Esophagus squamous epithelium (tissue), 5 donors: ENCODE measurements around the gene SLC11A1. TPM values are rescaled to one million over a fixed set of nuclear protein-coding genes. Genes with fewer than 3 reads are reported as not detected.

Source experiments
- DNase-seq: peaks from one replicate; lab custom pipeline; 2025; lab: John Stamatoyannopoulos, UW
- H3K27ac ChIP-seq, 4 donors: fragments of 200-600 bp; sonication (generic); one replicate each; pipeline ENCODE4 v1.5.1; 2016 to 2019; ENCODE audit warnings: mild to moderate bottlenecking in 1 of 4
- H3K27me3 ChIP-seq, 4 donors: fragments of 200-600 bp; sonication (generic); 1 replicate in 3 of 4; 2 replicates in 1 of 4; pipeline versions ENCODE4 v1.5.1 to v1.6.0; 2017 to 2021; ENCODE audit warnings: antibody characterized with exemption in 1 of 4
- H3K36me3 ChIP-seq, 3 donors: fragments of 200-600 bp; sonication (generic); one replicate each; pipeline ENCODE4 v1.5.1; 2016 to 2019
- H3K4me1 ChIP-seq, 3 donors: fragments of 200-600 bp; sonication (generic); one replicate each; pipeline ENCODE4 v1.5.1; 2017 to 2019
- H3K4me3 ChIP-seq, 4 donors: fragments of 200-600 bp; sonication (generic); 1 replicate in 3 of 4; 2 replicates in 1 of 4; pipeline ENCODE4 v1.5.1; 2016 to 2019; ENCODE audit warnings: mild to moderate bottlenecking in 2 of 4, moderate library complexity in 1 of 4
- H3K9me3 ChIP-seq, 3 donors: fragments of 200-600 bp; sonication (generic); one replicate each; pipeline ENCODE4 v1.5.1; 2016 to 2019
- POLR2A ChIP-seq, 4 donors: fragments of 450-650 bp; IDR thresholded peaks; one replicate each; pipeline ENCODE4 v1.6.1; 2017; ENCODE audit warnings: antibody characterized with exemption in 4 of 4, mild to moderate bottlenecking in 4 of 4, moderate library complexity in 3 of 4
- WGBS, 2 donors: methylation state at CpG; one replicate each; pipeline ENCODE4 v1.1.5; 2018; 5-methylcytosine and 5-hydroxymethylcytosine counted together
- intact Hi-C: fragments of 100-400 bp; cut with DNase I; formaldehyde crosslinking; loops from one replicate; pipeline ENCODE4 v1.15.0; 2022
- total RNA-seq, 4 donors: library from RNA; depleted of rRNA; stranded (reverse); fragments of >200 nt; gene quantifications; one replicate each; pipeline ENCODE4 v1.1.0, GENCODE V29; 2016
- TF ChIP-seq, protein P1 (sequence below), 6 experiments: fragments of 450-650 bp in 4 of 6; fragments of 200-600 bp in 2 of 6; sonication (generic) in 2 of 6; IDR thresholded peaks; one replicate each; pipeline ENCODE4 v1.5.1; 2016 to 2019; ENCODE audit warnings: antibody characterized with exemption in 6 of 6, mild to moderate bottlenecking in 4 of 6, moderate library complexity in 4 of 6
- donor health status: DM: yes; HTN: yes; CAD: no.

The SLC11A1 gene
- total RNA-seq, 4 donors from 2014 or later, result 1.7 to 10.6 (median 8.7) TPM

GRCh38 chr2:218369330-218369729 lies 12.7 kb upstream of the SLC11A1 start:
- intact Hi-C loops, result no loop called here
- DNase-seq, result no peak
- 54 to 55% methylated on average over 2 of the region's 2 CpGs for WGBS, 2 donors
- Histone ChIP-seq H3K36me3 (no peaks in the 10 kb centered on the region), H3K27ac (peak overlapping the region in 3 of 4 donors; percentile 91 to 93 (median 92)), H3K9me3 (peaks cover 0 to 10% (median 0%) of the 10 kb centered on the region in 3 donors), H3K4me1 (peaks cover 0 to 18% (median 6%) of the 10 kb centered on the region in 3 donors), H3K27me3 (no peaks in the 10 kb centered on the region), H3K4me3 (no peak overlapping the region)
- TF ChIP-seq POLR2A (IDR thresholded peaks at IDR 0.05), result no peak
- TF ChIP-seq, protein P1, sequence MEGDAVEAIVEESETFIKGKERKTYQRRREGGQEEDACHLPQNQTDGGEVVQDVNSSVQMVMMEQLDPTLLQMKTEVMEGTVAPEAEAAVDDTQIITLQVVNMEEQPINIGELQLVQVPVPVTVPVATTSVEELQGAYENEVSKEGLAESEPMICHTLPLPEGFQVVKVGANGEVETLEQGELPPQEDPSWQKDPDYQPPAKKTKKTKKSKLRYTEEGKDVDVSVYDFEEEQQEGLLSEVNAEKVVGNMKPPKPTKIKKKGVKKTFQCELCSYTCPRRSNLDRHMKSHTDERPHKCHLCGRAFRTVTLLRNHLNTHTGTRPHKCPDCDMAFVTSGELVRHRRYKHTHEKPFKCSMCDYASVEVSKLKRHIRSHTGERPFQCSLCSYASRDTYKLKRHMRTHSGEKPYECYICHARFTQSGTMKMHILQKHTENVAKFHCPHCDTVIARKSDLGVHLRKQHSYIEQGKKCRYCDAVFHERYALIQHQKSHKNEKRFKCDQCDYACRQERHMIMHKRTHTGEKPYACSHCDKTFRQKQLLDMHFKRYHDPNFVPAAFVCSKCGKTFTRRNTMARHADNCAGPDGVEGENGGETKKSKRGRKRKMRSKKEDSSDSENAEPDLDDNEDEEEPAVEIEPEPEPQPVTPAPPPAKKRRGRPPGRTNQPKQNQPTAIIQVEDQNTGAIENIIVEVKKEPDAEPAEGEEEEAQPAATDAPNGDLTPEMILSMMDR (IDR thresholded peaks at IDR 0.05), result no peak

DNA sequence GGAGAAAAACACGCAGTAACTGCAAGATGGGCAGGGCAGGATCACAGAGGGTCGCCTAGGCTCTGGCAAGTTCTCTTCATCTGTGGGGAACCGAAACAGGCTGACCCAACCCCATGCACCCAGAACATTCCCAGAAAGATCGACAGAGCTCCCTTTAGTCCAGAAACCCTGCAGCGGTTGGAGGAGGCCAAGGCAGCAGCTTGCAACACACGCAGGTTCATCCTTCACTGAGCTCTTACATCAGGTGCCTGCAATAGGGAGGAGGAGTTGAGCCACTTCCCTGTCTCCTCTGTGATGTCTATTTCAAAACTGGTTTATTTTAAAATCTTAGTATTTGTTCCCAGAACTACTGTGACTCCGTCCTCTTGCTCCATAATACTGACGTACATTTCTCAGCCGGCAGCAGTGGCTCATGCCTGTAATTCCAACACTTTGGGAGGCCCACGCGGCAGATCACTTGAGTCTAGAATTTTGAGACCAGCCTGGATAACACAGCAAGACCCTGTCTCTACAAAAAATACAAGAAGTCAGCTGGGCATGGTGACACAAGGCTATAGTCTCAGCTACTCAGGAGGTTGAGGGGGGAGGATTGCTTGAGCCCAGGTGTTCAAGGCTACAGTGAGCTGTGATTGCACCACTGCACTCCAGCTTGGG lies 11.5 kb upstream of the SLC11A1 start:
- WGBS, 2 donors, result 58 to 78% methylated on average over 6 to 10 of the region's 11 CpGs
- H3K4me3 ChIP-seq, result no peak overlapping the region
- H3K27ac ChIP-seq, result peak overlapping the region; percentile 40 to 93 (median 64)
- TF ChIP-seq, protein P1 (IDR thresholded peaks at IDR 0.05), result no peak
- TF ChIP-seq POLR2A (IDR thresholded peaks at IDR 0.05), result peak in 1 of 4 donors; percentile 40
- H3K4me1 ChIP-seq, result peaks cover 0 to 27% (median 6%) of the 10 kb centered on the region in 3 donors
- H3K9me3 ChIP-seq, result peaks cover 0 to 10% (median 0%) of the 10 kb centered on the region in 3 donors
- H3K27me3 ChIP-seq, result no peaks in the 10 kb centered on the region
- intact Hi-C loops, result no loop called here
- no peak for DNase-seq
- H3K36me3 ChIP-seq, result no peaks in the 10 kb centered on the region

DNA sequence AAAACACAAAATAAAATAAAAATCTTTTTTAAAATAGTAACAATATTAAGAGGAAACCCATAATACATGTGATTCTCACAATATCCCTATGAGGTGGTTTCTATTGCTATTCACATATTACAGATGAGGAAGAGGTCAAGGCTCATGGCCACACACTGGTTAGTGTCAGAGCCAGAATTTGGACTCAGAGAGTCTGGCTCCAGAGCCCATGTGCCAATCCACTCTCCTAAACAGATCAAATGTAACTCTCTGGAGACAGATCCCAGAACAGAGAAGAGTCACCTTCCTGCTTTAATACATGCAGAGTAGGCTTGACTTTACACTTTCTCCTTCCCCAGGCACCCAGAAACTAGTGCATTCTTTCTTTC lies 10.1 kb upstream of the SLC11A1 start:
- Histone ChIP-seq H3K36me3 (no peaks in the 10 kb centered on the region), H3K27me3 (no peaks in the 10 kb centered on the region), H3K27ac (no peak overlapping the region), H3K4me3 (no peak overlapping the region), H3K4me1 (peaks cover 0 to 27% (median 6%) of the 10 kb centered on the region in 3 donors), H3K9me3 (peaks cover 0 to 4% (median 0%) of the 10 kb centered on the region in 3 donors)
- intact Hi-C loops, result no loop called here
- no peak for DNase-seq
- TF ChIP-seq, protein P1 (IDR thresholded peaks at IDR 0.05), result no peak
- TF ChIP-seq POLR2A (IDR thresholded peaks at IDR 0.05), result no peak

GRCh38 chr2:218374795-218375194 lies 7.3 kb upstream of the SLC11A1 start:
- WGBS, 2 donors, result 34 to 89% methylated on average over 3 to 4 of the region's 4 CpGs
- H3K36me3 ChIP-seq, result no peaks in the 10 kb centered on the region
- H3K9me3 ChIP-seq, result no peaks in the 10 kb centered on the region
- no peaks in the 10 kb centered on the region for H3K27me3 ChIP-seq
- H3K4me1 ChIP-seq, result peaks cover 0 to 9% (median 0%) of the 10 kb centered on the region in 3 donors
- TF ChIP-seq, protein P1 (IDR thresholded peaks at IDR 0.05), result no peak
- no peak for TF ChIP-seq POLR2A (IDR thresholded peaks at IDR 0.05)
- intact Hi-C loops, result no loop called here
- DNase-seq, result no peak
- no peak overlapping the region for H3K4me3 ChIP-seq
- no peak overlapping the region for H3K27ac ChIP-seq

DNA sequence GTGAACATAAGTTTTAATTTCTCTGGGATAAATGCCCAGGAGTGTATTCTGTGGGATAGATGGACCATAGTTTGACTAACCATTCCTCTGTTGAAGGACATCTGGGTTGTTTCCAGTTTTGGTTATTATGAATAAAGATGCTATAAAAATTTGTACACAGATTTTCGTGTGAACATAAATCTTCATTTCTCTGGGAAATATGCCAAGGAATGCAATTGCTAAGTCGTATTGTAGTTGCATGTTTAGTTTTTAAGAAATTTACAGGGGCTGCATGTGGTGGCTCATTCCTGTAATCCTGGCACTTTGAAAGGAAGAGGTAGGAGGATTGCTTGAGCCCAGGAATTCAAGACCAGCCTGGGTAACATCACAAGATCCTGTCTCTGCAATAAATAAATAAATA lies 6.9 kb upstream of the SLC11A1 start:
- TF ChIP-seq, protein P1 (IDR thresholded peaks at IDR 0.05), result no peak
- no peak for TF ChIP-seq POLR2A (IDR thresholded peaks at IDR 0.05)
- H3K4me1 ChIP-seq, result peaks cover 0 to 9% (median 0%) of the 10 kb centered on the region in 3 donors
- 13 to 17% methylated on average over 2 of the region's 2 CpGs for WGBS, 2 donors
- no peak overlapping the region for H3K4me3 ChIP-seq
- no peaks in the 10 kb centered on the region for H3K36me3 ChIP-seq
- no peaks in the 10 kb centered on the region for H3K9me3 ChIP-seq
- H3K27me3 ChIP-seq, result no peaks in the 10 kb centered on the region
- H3K27ac ChIP-seq, result no peak overlapping the region
- intact Hi-C loops, result no loop called here
- DNase-seq, result no peak
